KBM-7 (cell line): ENCODE measurements around the gene WDR5.

Source experiments
- DNase-seq: peaks from one replicate; pipeline ENCODE4 v3.0.0-alpha.2; 2015
- in situ Hi-C: fragments of 300-500 bp; cut with MboI; formaldehyde crosslinking; loops from 2 replicates; pipeline ENCODE4 v1.14.3; 2020; ENCODE audit warnings: low sequenced_read_pairs, low pct_unique_long_range_greater_than_20kb, mixed read lengths

The WDR5 gene

DNA sequence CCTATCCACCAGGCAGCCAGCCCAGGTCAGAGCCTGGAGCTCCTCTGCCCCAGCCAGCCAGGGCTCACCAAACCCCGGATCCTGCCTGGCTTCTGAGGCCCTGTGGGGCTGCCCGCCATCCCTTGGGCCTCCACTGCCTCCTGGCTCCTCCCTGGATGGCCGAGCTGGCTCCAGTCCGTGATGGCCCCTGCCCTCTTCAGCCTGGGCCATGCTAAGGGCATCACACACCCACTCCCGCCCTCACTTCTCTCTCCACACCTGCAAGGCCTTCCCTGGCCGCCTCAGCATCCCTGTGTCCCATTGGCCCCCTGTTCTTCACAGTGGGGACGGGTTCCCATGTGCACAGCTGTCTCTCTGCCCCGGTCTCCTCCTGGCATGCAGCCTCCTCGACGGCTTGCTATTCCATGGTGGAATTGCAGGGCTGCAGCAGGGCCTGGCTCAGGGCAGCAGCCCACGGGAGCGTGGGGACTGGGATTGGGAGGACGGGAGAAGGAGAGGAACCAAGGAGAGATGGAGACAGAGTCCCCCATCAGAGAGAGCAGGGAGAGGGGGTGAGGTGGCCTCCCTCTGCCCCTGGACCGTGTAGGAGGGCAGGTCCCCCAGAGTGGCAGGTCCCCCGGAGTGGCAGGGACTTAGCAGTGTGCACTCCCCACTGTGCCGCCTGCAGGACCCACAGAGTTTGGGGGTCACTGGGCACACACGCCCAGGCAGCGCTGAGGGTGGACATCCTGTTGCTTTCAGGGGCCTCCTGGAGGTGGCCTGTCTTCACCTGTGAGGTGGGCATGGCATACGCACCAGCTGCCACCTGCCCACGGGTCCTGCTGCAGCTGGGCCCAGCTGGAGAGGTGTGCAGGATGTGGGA is 45.1 kb downstream of the WDR5 start:
- no peak for DNase-seq

DNA sequence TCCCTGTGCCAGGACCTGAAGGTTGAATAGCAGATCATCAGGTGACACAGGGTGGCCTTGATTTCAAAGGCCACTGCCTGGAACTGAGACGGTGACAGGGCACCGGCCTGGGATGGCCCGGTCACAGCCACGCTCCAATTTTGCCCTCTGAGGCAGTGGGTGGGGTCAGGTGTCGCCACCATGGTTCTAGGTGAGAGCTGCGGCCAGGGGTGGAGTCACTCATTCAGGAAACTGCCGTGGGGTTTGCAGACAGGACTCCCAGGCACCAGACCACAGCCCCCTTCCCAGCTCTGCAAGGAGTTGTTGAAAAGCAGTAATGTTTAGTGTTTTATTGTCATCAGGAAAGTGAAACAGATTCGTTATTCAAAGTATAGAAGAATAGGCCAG is 45.8 kb downstream of the WDR5 start:
- in situ Hi-C loops, result no loop called here
- no peak for DNase-seq

More for the DNA sequence above, 45.1 kb downstream of the WDR5 start:
- in situ Hi-C loops, result no loop called here

DNA sequence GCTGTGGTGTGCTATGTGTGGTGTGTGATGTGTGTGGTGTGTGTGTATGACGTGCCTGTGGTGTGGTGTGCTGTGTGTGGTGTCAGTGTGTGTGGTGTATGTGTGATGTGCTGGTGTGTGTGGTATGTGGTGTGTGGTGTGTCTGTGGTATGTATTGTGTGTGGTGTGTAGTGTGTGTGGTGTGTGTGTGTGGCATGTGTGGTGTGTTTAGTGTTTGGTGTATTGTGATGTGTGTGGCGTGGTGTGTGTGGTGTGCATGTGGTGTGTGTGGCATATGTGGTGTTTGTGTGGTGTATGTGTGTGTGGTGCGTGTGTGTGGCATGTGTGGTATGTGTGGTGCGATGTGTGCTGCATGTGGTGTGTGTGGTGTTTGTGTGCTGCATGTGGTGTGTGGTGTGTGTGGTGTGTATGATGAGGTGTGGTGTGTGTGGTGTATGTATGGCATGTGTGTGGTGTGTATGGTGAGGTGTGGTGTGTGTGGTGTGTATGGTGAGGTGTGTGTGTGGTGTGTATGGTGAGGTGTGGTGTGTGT is 46.7 kb downstream of the WDR5 start:
- DNase-seq, result no peak

DNA sequence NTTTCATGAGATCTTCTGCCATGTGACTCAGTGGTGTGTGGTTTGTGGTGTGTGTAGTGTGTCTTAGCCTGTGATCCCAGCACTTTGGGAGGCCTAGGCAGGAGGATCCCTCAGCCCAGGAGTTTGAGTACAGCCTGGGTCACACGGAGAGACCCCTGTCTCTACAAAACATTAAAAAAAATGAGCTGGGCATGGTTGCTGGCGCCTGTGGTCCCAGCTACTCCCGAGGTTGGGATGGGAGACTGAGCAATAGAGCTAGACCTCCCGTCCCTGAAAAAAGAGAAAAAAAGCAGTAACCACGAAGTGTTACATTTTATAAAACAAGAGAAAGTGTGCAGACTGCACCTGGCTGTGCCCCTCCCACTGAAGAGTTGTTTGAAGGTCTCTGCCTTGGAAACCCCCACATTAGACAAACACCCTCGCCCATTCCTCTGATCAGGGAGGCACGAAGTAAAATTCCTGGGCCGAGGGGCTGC is 49.7 kb downstream of the WDR5 start:
- in situ Hi-C loops, result no loop called here
- DNase-seq, result no peak

More for the DNA sequence above, 46.7 kb downstream of the WDR5 start:
- in situ Hi-C loops, result no loop called here

DNA sequence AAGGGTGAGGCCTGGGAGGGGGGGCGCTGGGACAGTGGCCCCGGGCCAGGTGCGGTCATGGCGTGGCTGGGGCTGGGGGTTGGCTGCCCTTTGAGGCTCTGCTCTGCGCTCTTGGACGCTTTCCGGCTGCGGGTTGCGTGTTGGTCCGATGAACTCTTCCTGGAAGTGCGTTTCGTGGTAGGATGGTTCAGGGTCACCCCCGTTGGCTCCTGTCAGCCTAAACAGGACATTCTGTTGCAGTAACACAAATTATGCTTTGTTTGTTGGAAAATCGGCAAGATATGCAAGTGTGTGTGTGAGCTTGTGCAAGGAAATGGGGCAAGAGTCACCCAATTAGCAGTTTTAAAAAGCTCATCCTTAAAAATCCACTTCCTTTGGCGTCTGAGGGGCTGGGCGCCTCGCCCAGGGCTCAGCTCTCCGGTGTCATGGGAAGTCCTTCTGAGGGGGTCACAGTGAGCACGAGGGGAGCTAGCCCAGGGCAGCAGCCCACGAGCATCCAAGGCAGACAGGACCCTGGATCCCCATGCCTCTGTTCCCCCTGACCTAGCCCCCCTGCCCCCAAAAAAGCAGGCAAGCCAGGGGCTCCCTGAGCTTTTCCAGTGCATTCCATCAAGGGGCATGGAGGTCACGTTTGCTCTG is 50.7 kb downstream of the WDR5 start:
- in situ Hi-C loops, result no loop called here
- DNase-seq, result peak; percentile 58

DNA sequence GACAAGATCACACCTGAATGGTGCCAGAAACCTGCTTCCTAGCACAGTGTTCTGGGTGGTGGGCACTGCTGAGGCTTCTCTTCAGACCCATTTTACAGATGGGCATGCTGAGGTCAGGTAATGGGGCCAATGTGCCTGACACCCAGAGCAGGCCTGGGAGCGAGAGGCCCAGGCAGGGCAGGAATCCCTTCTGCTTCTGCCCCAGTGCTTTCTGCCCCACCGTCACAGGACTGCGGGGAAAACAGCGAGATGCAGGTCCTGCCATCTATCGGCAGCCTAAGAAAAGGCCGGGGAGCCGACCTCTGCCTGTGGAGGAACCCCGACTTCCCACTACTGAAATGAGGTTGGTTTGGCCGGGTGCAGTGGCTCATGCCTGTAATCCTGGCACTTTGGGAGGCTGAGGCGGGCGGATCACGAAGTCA is 51.2 kb downstream of the WDR5 start:
- DNase-seq, result no peak
- in situ Hi-C loops, result no loop called here

DNA sequence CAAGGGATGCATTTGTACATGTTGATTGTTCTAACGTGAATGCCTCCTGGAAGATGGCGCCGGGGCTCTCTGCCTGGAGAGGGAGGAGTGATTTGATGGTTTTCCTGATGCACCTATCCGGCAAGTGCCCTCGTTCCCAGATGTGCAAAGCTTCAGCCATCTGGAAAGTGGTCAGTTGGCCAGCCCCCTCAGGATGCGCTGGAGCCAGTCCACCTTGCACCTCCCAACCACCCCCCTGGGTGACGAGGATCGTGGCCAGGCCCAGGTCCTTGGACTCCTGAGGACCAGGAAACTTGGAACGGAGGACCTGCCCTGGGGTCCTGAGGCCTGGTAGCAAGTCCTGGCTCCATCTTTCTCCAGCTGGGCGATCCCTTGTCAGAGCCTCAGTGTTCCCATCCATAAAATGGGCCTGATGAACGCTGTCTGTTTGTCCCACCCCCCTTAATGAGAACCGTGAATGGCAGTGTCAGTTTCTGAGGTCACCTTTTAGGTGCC is 52.1 kb downstream of the WDR5 start:
- no peak for DNase-seq
- in situ Hi-C loops, result no loop called here

DNA sequence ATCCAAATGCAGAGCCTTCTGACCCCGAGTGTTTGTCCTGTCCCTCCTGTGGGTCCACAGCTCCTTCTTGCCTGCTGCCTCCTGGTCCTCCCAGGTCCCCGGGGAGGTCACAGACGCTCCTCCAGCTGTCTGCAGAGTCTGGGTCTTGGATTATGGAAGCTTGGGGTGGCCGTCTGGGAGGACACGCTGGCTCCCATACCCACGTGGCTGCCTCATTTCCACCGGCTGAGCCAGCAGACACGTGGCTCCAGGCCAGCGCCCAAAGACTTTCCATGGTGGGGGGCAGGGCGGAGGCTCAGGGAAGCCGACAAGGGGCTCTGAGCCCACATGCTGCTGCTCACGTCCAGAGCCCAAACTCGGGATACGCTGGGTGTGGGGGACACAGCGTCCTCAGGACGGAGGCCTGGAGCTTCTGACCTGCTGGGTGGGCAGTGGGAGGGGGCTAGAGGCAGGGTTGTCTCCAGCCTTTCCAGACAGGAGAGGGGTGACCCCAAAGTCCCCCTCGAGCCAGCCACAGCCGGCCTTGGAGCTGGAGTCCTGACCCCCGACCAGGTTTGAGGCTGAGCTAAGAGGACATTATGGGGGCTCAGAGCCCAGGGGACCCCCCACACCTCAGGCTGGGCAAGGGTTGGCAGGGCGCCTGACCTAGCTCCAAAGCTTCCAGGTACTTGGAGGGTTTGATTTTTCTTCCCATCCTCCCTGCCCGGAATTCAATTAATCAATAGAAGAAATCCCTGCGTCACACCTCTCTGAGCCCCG is 52.7 kb downstream of the WDR5 start:
- in situ Hi-C loops, result no loop called here
- DNase-seq, result no peak

DNA sequence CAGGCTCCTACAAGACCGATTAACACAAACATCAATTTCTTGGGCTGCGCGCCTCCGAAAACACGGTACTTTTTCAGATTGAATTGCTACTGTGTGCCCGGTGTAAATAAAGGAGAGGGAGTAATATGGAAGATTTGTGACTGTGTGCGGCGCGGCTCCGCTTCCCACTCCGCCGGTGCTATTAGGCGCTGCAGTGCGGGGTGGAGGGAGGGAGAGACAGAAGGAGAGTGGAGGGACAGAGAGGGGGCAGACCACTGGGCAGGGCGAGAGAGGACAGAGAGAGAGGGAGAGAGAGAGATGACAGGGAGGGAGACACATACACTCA is 53.2 kb downstream of the WDR5 start:
- in situ Hi-C loops, result no loop called here
- DNase-seq, result no peak

DNA sequence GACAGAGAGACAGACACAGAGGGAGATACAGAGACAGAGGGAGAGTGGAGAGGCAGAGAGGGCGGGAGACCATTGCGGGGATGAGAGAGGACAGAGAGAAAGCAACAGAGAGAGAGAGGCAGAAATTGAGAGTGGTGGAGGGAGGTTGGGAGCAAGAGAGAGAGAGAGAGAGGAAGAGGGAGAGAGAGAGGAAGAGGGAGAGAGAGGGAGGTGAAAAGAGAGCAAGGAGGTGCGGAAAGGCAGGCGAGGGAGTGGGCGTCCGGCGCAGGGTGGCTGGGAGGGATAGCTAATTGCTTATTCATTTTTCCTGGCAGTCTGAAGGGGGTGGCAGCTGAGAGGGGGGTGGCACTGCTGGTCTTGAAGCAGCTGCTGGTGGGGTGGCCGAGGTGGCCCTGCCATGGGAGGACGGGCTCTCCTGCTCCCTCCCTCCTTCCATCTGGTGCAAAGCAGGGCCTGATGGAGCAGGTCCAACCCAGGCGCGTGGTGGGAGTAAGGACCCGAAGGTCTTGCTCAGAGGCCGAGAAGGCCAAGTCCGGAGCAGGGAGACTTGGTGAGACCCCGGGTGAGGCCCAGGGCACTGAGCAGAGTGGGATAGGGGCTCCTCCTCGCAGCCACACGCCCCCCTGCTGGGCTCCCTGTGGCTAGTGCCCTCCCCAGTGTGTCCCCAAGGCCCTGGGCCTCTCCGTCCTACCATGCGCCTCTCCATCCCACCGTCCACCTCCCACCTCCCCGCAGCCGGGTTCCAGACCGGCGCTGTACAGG is 53.8 kb downstream of the WDR5 start:
- in situ Hi-C loops, result no loop called here
- no peak for DNase-seq

DNA sequence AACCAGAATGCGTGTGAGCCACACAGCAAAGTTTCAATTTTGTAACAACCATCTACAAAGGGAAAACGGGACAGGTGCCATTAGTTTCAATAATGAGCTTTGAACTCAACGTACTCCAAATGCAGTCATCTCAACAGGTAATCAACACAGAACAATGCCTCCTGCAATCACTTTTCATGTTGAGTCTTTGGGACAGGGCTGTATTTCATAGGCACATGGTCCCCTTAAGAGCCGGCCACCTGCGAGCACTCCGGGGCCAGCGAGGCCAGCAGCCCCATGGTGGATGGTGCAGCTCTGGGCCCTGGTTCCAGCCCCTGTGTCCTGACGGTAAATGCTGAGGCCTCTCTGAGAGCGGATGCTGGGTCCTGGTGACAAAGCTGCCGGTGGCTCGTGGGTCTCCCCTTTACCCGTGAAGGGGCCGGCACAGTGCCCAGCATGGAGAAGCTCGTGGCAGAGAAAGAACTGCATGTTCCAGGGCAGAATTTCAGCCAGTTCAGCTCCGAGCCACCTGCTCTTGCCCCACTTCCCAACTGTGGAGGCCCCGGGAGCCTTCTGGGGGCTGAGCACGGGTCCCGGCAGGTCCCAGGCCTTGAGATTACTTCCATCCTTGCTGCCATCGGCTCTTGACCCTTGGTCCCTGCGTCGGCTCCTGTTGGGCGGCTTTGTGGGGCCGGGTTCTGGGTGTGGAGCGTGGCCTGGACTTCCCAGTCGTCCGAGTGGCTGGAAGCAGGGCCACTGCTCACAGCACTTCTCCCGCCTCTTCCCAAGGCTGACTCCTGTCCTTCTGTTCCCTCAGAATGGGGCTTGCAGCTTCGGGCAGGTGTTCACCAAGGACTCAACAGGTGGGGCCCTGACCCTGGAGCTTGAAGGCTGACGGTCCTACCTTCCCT is 54.6 kb downstream of the WDR5 start:
- no peak for DNase-seq
- in situ Hi-C loops, result no loop called here

DNA sequence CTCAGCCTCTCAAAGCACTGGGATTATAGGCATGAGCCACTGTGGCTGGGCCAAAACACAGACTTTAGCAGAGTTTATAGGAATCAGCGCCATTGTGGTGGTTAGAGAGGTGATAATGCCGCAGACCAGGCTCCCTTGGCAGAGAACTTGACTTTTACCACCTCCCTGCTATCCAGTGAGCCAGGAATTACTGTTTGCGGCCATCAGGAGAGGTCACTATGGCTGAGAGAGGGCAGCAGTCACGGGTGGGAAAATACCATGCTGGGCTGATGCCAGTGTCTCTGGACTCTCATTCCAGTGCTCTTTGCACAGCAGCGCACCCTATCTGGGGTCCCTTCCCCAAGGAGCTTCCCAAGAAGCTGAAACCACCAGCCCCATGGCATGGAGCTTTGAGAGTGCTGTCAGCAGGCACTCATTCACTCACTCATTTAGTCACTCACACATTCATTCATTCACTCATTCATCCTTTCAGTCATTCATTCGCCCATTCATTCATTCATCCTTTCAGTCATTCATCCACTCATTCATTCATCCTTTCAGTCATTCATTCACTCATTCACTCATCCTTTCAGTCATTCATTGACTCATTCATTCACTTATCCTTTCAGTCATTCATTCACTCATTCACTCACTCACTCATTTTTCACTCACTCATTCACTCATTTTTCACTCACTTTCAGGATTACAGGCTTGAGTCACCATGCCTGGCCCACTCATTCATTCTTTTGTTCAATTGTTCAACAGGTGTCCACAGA is 55.8 kb downstream of the WDR5 start:
- no peak for DNase-seq
- in situ Hi-C loops, result no loop called here

DNA sequence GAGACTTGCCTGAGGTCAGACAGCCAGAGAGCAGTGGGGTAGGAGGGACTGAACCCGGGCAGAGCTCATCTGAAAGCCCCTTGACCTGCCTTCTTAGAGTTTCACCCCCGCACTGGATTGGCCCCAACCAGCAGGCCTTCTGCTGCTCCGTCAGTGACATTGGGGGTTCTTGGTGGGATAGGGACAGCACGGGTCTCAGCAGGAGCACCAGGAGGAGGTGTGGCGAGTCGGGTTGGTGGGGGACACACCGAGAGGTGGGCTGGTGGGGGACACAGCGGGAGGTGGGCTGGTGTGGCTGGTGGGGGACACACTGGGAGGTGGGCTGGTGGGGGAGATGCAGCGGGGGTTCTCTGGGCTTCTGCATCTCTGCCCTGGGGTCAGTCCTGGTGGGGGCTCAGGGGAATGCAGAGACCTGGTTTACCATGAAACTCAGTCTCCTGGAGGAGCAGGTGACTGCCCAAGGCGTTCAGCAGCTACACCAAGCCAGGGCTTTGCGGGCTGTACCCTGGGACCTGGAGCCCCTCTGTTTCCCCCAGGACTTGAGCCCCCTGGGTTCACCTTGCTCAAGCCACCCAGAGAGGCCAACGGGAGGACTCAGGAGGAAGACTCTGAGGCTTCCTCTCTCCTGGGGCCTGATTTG is 56.5 kb downstream of the WDR5 start:
- in situ Hi-C loops, result no loop called here
- no peak for DNase-seq

DNA sequence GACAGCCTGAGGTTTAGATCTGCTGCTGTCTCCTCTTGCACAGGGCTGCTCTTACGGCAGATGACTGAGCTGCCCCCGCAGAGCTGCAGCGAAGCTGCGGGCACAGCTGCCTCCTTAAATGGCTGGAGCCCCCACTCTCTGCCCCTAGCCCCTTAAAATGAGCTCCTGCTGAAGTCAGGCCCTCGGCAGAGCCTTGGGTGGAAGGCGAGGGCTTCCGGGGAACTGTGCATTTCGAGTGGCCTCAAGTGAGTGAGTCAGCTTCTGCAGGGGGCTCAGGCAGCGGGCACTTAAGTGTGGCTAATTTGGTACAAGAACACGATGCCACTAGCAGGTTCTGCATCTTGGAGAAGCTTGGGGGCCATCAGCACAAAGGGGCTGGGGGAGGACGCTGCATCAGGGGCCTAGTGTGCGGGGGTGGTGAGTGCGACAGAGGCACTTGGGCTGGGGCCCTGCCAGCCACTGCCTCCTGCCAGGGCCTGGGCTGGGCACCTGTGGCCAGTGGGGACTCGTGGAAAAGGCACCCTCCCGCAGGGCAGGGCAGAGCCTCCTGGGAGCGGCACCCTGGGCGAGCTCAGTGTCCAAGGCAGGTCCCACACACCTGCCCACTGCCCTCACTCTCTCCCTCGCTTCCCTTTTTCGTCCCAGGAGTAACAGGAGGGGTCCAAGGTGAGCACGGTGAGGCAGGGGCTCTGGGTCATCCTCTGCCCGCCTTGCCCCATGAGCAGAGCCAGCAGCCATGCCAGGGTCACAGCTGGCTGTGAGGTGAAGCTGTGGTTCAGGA is 57.3 kb downstream of the WDR5 start:
- DNase-seq, result no peak
- in situ Hi-C loops, result no loop called here

DNA sequence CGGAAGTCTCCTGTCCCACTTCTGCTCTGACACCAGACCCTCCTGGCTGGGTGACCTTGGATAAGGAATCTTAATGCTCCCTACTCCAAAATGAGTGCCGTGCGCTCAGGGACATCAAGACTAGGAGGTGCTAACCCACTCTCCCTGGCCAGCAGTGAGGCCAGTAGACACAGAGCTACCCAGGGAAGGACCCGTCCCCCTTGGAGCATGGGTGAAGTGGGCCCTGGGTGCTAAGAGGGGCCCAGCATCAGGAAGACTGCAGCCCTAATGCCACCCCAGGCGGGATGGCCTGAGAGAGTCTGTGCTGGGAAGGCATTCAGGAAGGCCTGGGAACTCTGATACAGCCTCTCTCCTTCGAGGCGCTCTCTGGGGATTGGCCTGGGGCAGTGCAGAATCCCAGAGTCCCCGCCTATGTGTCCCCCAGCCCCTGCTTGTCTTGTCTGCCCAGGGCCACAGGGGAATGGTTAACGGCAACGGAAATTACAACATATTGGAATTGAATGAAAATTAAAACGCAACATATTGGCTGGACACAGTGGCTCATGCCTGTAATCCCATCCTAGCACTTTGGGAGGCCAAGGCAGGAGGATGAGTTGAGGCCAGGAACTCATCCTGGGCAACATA is 58.1 kb downstream of the WDR5 start:
- no peak for DNase-seq
- in situ Hi-C loops, result no loop called here

DNA sequence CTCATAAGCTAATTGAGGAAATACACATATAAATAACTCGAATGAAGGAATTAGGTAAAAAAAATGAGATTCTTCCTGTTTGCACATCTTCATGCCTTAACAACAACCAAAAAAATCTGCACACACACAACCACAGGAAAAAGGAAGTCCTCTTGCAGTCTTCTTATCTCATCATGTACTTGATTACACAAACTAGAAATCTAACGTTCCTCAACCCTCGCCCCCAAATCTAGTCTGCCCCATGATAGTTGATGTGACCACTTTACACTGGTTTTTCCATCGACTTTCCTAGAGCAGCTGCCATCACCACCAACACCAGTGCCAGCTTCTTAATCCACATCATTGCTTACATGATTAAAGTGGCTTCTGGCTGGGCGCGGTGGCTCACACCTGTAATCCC is 59.7 kb downstream of the WDR5 start:
- DNase-seq, result peak; percentile 73
- in situ Hi-C loops, result no loop called here
